IMR-90 (cell line): Measurements from ENCODE around the gene MEOX2. TPM values are rescaled to one million over a fixed set of nuclear protein-coding genes. Genes with fewer than 3 reads are reported as not detected.

Experiments
- ATAC-seq: fragments of 200-7000 bp; cut with Tn5 transposase; 2 replicates; pipeline ENCODE4 v1.9.1; 2020; ENCODE audit warnings: low read depth, mild to moderate bottlenecking, moderate library complexity
- BruUV-seq: library from RNA; stranded (reverse); fragments of 400-500 nt; replicated peaks from 2 replicates; lab custom pipeline; 2021; lab: Mats Ljungman, UMichigan
- CTCF ChIA-PET: fragments of 300-600 bp; formaldehyde crosslinking; extraction: SDS; loops from one replicate; lab custom pipeline; 2021; ENCODE audit warnings: antibody characterized with exemption; lab: Yijun Ruan, JAX
- POLR2A ChIA-PET: fragments of 300-600 bp; sonication (Branson Sonifier 250); formaldehyde crosslinking; loops from one replicate; lab custom pipeline; 2022; ENCODE audit warnings: antibody characterized with exemption; ENCODE audit not compliant: unreplicated experiment; lab: Charles Lee
- DNase-seq: peaks from one replicate; pipeline ENCODE4 v3.0.0; 2013
- H2AFZ ChIP-seq: replicated peaks from 2 replicates; pipeline ENCODE3; 2013; ENCODE audit warnings: low read length, mild to moderate bottlenecking; ENCODE audit not compliant: poor library complexity
- H2AK5ac ChIP-seq: 2 replicates; pipeline ENCODE4 v1.6.1; 2013; ENCODE audit warnings: low read depth, low read length, inconsistent platforms
- H2AK9ac ChIP-seq: replicated peaks from 2 replicates; pipeline ENCODE3; 2013; ENCODE audit warnings: mild to moderate bottlenecking, low read depth, low read length, moderate library complexity; ENCODE audit not compliant: poor library complexity
- H2BK120ac ChIP-seq: 2 replicates; pipeline ENCODE4 v1.6.1; 2013; ENCODE audit warnings: low read depth, low read length, inconsistent platforms
- H2BK15ac ChIP-seq: 3 replicates; pipeline ENCODE4 v1.6.1; 2013; ENCODE audit warnings: low read depth, low read length, inconsistent platforms
- H2BK20ac ChIP-seq: 2 replicates; pipeline ENCODE4 v1.6.1; 2013; ENCODE audit warnings: low read depth, mild to moderate bottlenecking, inconsistent platforms, low read length, moderate library complexity
- H2BK5ac ChIP-seq: 2 replicates; pipeline ENCODE4 v1.6.1; 2013; ENCODE audit warnings: mild to moderate bottlenecking, low read depth, low read length, inconsistent platforms; ENCODE audit not compliant: poor library complexity, severe bottlenecking
- H3K14ac ChIP-seq: replicated peaks from 2 replicates; pipeline ENCODE4 v1.6.1; 2013; ENCODE audit warnings: low read depth, low read length, inconsistent platforms
- H3K18ac ChIP-seq: 2 replicates; pipeline ENCODE4 v1.6.1; 2013; ENCODE audit warnings: low read depth, low read length, control low read depth
- H3K23ac ChIP-seq: 2 replicates; pipeline ENCODE4 v1.6.1; 2013; ENCODE audit warnings: low read depth, low read length, inconsistent platforms
- H3K27ac ChIP-seq: 2 replicates; pipeline ENCODE4 v1.5.1; 2013; ENCODE audit warnings: mild to moderate bottlenecking, control low read depth, low read length; ENCODE audit not compliant: insufficient read depth
- H3K27me3 ChIP-seq: 2 replicates; pipeline ENCODE4 v1.6.1; 2013; ENCODE audit warnings: low read length; ENCODE audit not compliant: control insufficient read depth, insufficient read depth
- H3K36me3 ChIP-seq: 2 replicates; pipeline ENCODE4 v1.6.1; 2013; ENCODE audit warnings: low read length, mixed read lengths; ENCODE audit not compliant: control insufficient read depth, insufficient read depth
- H3K4ac ChIP-seq: 2 replicates; pipeline ENCODE4 v1.6.1; 2013; ENCODE audit warnings: low read depth, low read length, inconsistent platforms
- H3K4me1 ChIP-seq: 2 replicates; pipeline ENCODE4 v1.6.1; 2013; ENCODE audit warnings: low read length, mixed read lengths; ENCODE audit not compliant: control insufficient read depth, insufficient read depth
- H3K4me2 ChIP-seq: 2 replicates; pipeline ENCODE4 v1.6.1; 2013; ENCODE audit warnings: low read depth, mild to moderate bottlenecking, control low read depth, low read length, moderate library complexity
- H3K4me3 ChIP-seq: 2 replicates; pipeline ENCODE4 v1.5.1; 2013; ENCODE audit warnings: low read depth, mild to moderate bottlenecking, control low read depth, low read length, moderate library complexity; ENCODE audit not compliant: insufficient read depth
- H3K56ac ChIP-seq: 2 replicates; pipeline ENCODE4 v1.6.1; 2013; ENCODE audit warnings: low read length, inconsistent platforms; ENCODE audit not compliant: insufficient read depth; ENCODE audit errors: extremely low read depth
- H3K79me1 ChIP-seq, 2 experiments: 2 replicates each; pipeline ENCODE4 v1.6.1; 2013; ENCODE audit warnings: low read length in 2 of 2, inconsistent platforms in 1 of 2, low read depth in 1 of 2
- H3K9ac ChIP-seq: 2 replicates; pipeline ENCODE4 v1.6.1; 2013; ENCODE audit warnings: low read depth, low read length, control low read depth
- H3K9me1 ChIP-seq: 2 replicates; pipeline ENCODE4 v1.6.1; 2013; ENCODE audit warnings: low read length, inconsistent platforms; ENCODE audit not compliant: insufficient read depth
- H3K9me3 ChIP-seq: 2 replicates; pipeline ENCODE4 v1.6.1; 2013; ENCODE audit warnings: low read length; ENCODE audit not compliant: control insufficient read depth, insufficient read depth
- H4K20me1 ChIP-seq: 2 replicates; pipeline ENCODE4 v1.6.1; 2013; ENCODE audit warnings: low read length, inconsistent platforms; ENCODE audit not compliant: insufficient read depth
- H4K5ac ChIP-seq: 2 replicates; pipeline ENCODE4 v1.6.1; 2013; ENCODE audit warnings: mild to moderate bottlenecking, low read depth, low read length, control low read depth
- H4K8ac ChIP-seq, 2 experiments: 2 replicates each; pipeline ENCODE4 v1.6.1; 2013; ENCODE audit warnings: low read depth in 2 of 2, low read length in 2 of 2, control low read depth in 1 of 2, inconsistent platforms in 1 of 2
- H4K91ac ChIP-seq: 2 replicates; pipeline ENCODE4 v1.6.1; 2013; ENCODE audit warnings: low read depth, low read length, inconsistent platforms; ENCODE audit not compliant: insufficient read depth
- BHLHE40 ChIP-seq: fragments of 150-350 bp; IDR thresholded peaks from 2 replicates; pipeline ENCODE4 v1.6.1; 2016; ENCODE audit warnings: mild to moderate bottlenecking, low read depth, low read length
- CEBPB ChIP-seq: IDR thresholded peaks from 2 replicates; pipeline ENCODE4 v1.6.1; 2012; ENCODE audit warnings: low read depth, low read length, improper control_type of control experiment
- CHD1 ChIP-seq: IDR thresholded peaks from 2 replicates; pipeline ENCODE4 v1.6.1; 2012; ENCODE audit warnings: low read depth, low read length, improper control_type of control experiment
- CTCF ChIP-seq: conservative IDR thresholded peaks from 2 replicates; pipeline ENCODE4 v1.5.1; 2012; ENCODE audit warnings: mild to moderate bottlenecking, low read depth, low read length, improper control_type of control experiment
- ELK1 ChIP-seq: fragments of 150-350 bp; IDR thresholded peaks from 2 replicates; pipeline ENCODE4 v1.6.1; 2016; ENCODE audit warnings: low read depth, mild to moderate bottlenecking, low read length, moderate library complexity, borderline replicate concordance
- FOS ChIP-seq: fragments of 150-350 bp; IDR thresholded peaks from 2 replicates; pipeline ENCODE4 v1.6.1; 2016; ENCODE audit warnings: low read depth, low read length
- MAFK ChIP-seq: IDR thresholded peaks from 2 replicates; pipeline ENCODE4 v1.6.1; 2012; ENCODE audit warnings: low read depth, low read length, improper control_type of control experiment
- MAZ ChIP-seq: IDR thresholded peaks from 2 replicates; pipeline ENCODE4 v1.6.1; 2012; ENCODE audit warnings: low read depth, mild to moderate bottlenecking, low read length, improper control_type of control experiment, moderate library complexity, borderline replicate concordance
- MXI1 ChIP-seq: IDR thresholded peaks from 2 replicates; pipeline ENCODE4 v1.6.1; 2012; ENCODE audit warnings: low read depth, mild to moderate bottlenecking, low read length, moderate library complexity, borderline replicate concordance
- NFE2L2 ChIP-seq: fragments of 150-350 bp; IDR thresholded peaks from 2 replicates; pipeline ENCODE4 v1.6.1; 2016; ENCODE audit warnings: low read depth, mild to moderate bottlenecking, low read length
- POLR2A ChIP-seq: IDR thresholded peaks from 2 replicates; pipeline ENCODE4 v1.6.1; 2012; ENCODE audit warnings: mild to moderate bottlenecking, low read depth, low read length
- RAD21 ChIP-seq: IDR thresholded peaks from 2 replicates; pipeline ENCODE4 v1.6.1; 2012; ENCODE audit warnings: low read length, improper control_type of control experiment
- RCOR1 ChIP-seq: IDR thresholded peaks from 2 replicates; pipeline ENCODE4 v1.6.1; 2012; ENCODE audit warnings: mild to moderate bottlenecking, low read length, improper control_type of control experiment; ENCODE audit not compliant: insufficient replicate concordance
- RFX5 ChIP-seq: IDR thresholded peaks from 2 replicates; pipeline ENCODE4 v1.8.0; 2012; ENCODE audit warnings: low read depth, mild to moderate bottlenecking, low read length, moderate library complexity
- SMC3 ChIP-seq: fragments of 150-350 bp; IDR thresholded peaks from 2 replicates; pipeline ENCODE4 v1.6.1; 2016; ENCODE audit warnings: low read depth, mild to moderate bottlenecking, antibody characterized with exemption, low read length, moderate library complexity
- USF2 ChIP-seq: fragments of 150-350 bp; IDR thresholded peaks from 2 replicates; pipeline ENCODE4 v1.6.1; 2017; ENCODE audit warnings: mild to moderate bottlenecking, antibody characterized with exemption, low read length, low read depth
- dilution Hi-C: fragments of 300-500 bp; cut with HindIII; formaldehyde crosslinking; loops from one replicate; pipeline ENCODE4 v1.14.3; 2018; ENCODE audit warnings: low sequenced_read_pairs; ENCODE audit not compliant: unreplicated experiment
- in situ Hi-C: fragments of 300-500 bp; cut with MboI; formaldehyde crosslinking; loops from 3 replicates; pipeline ENCODE4 v1.14.3; 2019; ENCODE audit warnings: low sequenced_read_pairs, inconsistent platforms, mixed read lengths
- intact Hi-C: fragments of 100-400 bp; cut with micrococcal nuclease; formaldehyde crosslinking; loops from 2 replicates; pipeline ENCODE4 v1.10.0; 2022
- polyA plus RNA-seq, 3 experiments: library from polyadenylated mRNA; depleted of rRNA; stranded (reverse); fragments of >200 nt; gene quantifications; 2 replicates each; pipeline ENCODE4 v1.2.3, GENCODE V29; 2012; ENCODE audit warnings: low replicate concordance in 1 of 3
- total RNA-seq: library from RNA; depleted of rRNA; stranded (reverse); fragments of >200 nt; gene quantifications from 2 replicates; pipeline ENCODE4 v1.2.3, GENCODE V29; 2012

The MEOX2 gene
- total and polyA plus RNA-seq, 2 of the 4 experiments (the other 2 are of a cell fraction): under 0.01 TPM; not detected in 1

- Histone ChIP-seq H3K79me1 (no peaks in the 10 kb centered on the region), H3K9ac (no peak overlapping the region), H3K56ac (no peak overlapping the region), H3K18ac (no peak overlapping the region), H3K4me3 (no peak overlapping the region), H3K23ac (no peak overlapping the region), H2BK20ac (no peak overlapping the region), H3K9me1 (no peaks in the 10 kb centered on the region), H4K5ac (no peak overlapping the region), H3K4ac (no peak overlapping the region), H3K4me2 (no peak overlapping the region), H3K27me3 (peaks cover 27% of the 10 kb centered on the region), H4K8ac (no peak overlapping the region), H3K4me1 (no peaks in the 10 kb centered on the region), H2AK5ac (no peak overlapping the region), H3K9me3 (no peaks in the 10 kb centered on the region), H4K91ac (no peak overlapping the region), H3K27ac (no peak overlapping the region), H4K20me1 (no peaks in the 10 kb centered on the region), H2BK5ac (no peak overlapping the region), H3K14ac (no peak overlapping the region), H2BK120ac (no peak overlapping the region), H2AK9ac (no peak overlapping the region), H3K36me3 (no peaks in the 10 kb centered on the region), H2BK15ac (no peak overlapping the region), H2AFZ (no peak overlapping the region)
- no peak for ATAC-seq
- intact Hi-C loops: no loop called here
- DNase-seq: no peak
- no peak for TF ChIP-seq ELK1
- no peak for TF ChIP-seq MXI1
- TF ChIP-seq MAZ: no peak
- TF ChIP-seq POLR2A: no peak
- no peak for TF ChIP-seq RFX5
- no peak for TF ChIP-seq USF2
- TF ChIP-seq CTCF: no peak
- TF ChIP-seq SMC3: no peak
- TF ChIP-seq NFE2L2: no peak
- no peak for TF ChIP-seq CHD1
- TF ChIP-seq RAD21: no peak
- no peak for TF ChIP-seq FOS
- no peak for TF ChIP-seq MAFK
- TF ChIP-seq CEBPB: no peak
- TF ChIP-seq RCOR1: no peak
- no peak for TF ChIP-seq BHLHE40
- in situ Hi-C loops: no loop called here
- CTCF ChIA-PET: interaction anchor here (0.5 to 0.9 kb wide), 2 partner anchors 42 to 425 kb away, joined by 3 read pairs; no protein-coding TSS in a partner anchor
- POLR2A ChIA-PET: no interaction called here
- dilution Hi-C loops: no loop called here
- no TSS peak for BruUV-seq
These were observed 4.4 kb downstream of the MEOX2 start for GRCh38 chr7:15682111-15682510.
